Thoracic aorta (tissue), 2 donors: ENCODE measurements around the gene EZH1. TPM values are rescaled to one million over a fixed set of nuclear protein-coding genes. Genes with fewer than 3 reads are reported as not detected.
A peak's percentile ranks its signal among the peaks of the same experiment; 100 is the strongest.
"Not testable (repeated sequence)": the region's sequence is repeated elsewhere in the genome, so short reads cannot be mapped to it uniquely, and the experiment has no call there.

Experiments
- ATAC-seq: fragments of 150-250 bp; one replicate; pipeline ENCODE4 v1.8.0; 2017; ENCODE audit warnings: low read depth; ENCODE audit not compliant: insufficient number of reproducible peaks, low FRiP score
- DNase-seq: peaks from one replicate; pipeline ENCODE4 v3.0.0-alpha.2; 2020; ENCODE audit warnings: low spot score
- H3K27ac ChIP-seq, 2 donors: fragments of 200-600 bp; sonication (generic); 1 replicate in 1 of 2; 2 replicates in 1 of 2; pipeline ENCODE4 v1.5.1; 2016; ENCODE audit warnings: mild to moderate bottlenecking in 2 of 2, moderate library complexity in 2 of 2
- H3K27me3 ChIP-seq: fragments of 200-600 bp; sonication (generic); replicated peaks from 2 replicates; pipeline ENCODE4 v1.6.0; 2016; ENCODE audit warnings: mild to moderate bottlenecking; ENCODE audit not compliant: insufficient read depth
- H3K36me3 ChIP-seq: fragments of 200-600 bp; sonication (generic); one replicate; pipeline ENCODE4 v1.5.1; 2016
- H3K4me1 ChIP-seq, 2 donors: fragments of 200-600 bp; sonication (generic); 1 replicate in 1 of 2; 2 replicates in 1 of 2; pipeline versions ENCODE4 v1.5.1 to v1.6.0; 2016; ENCODE audit warnings: low read depth in 2 of 2, mild to moderate bottlenecking in 1 of 2; ENCODE audit not compliant: control insufficient read depth in 1 of 2
- H3K4me3 ChIP-seq: fragments of 200-600 bp; sonication (generic); 2 replicates; pipeline ENCODE4 v1.5.1; 2016; ENCODE audit warnings: mild to moderate bottlenecking
- H3K9me3 ChIP-seq: fragments of 200-600 bp; sonication (generic); 2 replicates; pipeline ENCODE4 v1.5.1; 2016
- CTCF ChIP-seq: fragments of 200-600 bp; sonication (generic); IDR thresholded peaks from one replicate; pipeline ENCODE4 v1.5.1; 2019; ENCODE audit warnings: antibody characterized with exemption
- total RNA-seq, 2 donors: library from RNA; depleted of rRNA; stranded (reverse); fragments of >200 nt; gene quantifications; one replicate each; pipeline versions ENCODE4 v1.1.0 to v1.2.3, GENCODE V29; 2016

The EZH1 gene
- total RNA-seq, 2 donors from 2014 or later = 66.3 to 75.2 TPM

- DNase-seq (no peak), ATAC-seq (no peak)
These were observed 73.8 kb downstream of the EZH1 start for GRCh38 chr17:42670789-42671657.

GRCh38 chr17:42669977-42670788 lies 74.7 kb downstream of the EZH1 start:
- no peak for TF ChIP-seq CTCF
- H3K9me3 ChIP-seq = no peaks in the 10 kb centered on the region
- H3K4me1 ChIP-seq = peaks cover 39 to 72% of the 10 kb centered on the region in 2 donors
- peak overlapping the region; percentile 29 for H3K4me3 ChIP-seq
- peaks cover 51% of the 10 kb centered on the region for H3K36me3 ChIP-seq
- no peaks in the 10 kb centered on the region for H3K27me3 ChIP-seq
- ATAC-seq (no peak), DNase-seq (no peak)
- H3K27ac ChIP-seq = peak overlapping the region; percentile 66 to 81

More at GRCh38 chr17:42670789-42671657, 73.8 kb downstream of the EZH1 start:
- no peak overlapping the region for H3K4me3 ChIP-seq
- no peak for TF ChIP-seq CTCF
- H3K4me1 ChIP-seq = peaks cover 42 to 65% of the 10 kb centered on the region in 2 donors
- no peaks in the 10 kb centered on the region for H3K27me3 ChIP-seq
- peaks cover 46% of the 10 kb centered on the region for H3K36me3 ChIP-seq
- no peaks in the 10 kb centered on the region for H3K9me3 ChIP-seq
- H3K27ac ChIP-seq = peak overlapping the region in 1 of 2 donors; percentile 73

GRCh38 chr17:42669705-42669976 lies 75.2 kb downstream of the EZH1 start:
- ATAC-seq = no peak
- Histone ChIP-seq H3K27ac (peak overlapping the region; percentile 66 to 81), H3K9me3 (no peaks in the 10 kb centered on the region), H3K36me3 (peaks cover 51% of the 10 kb centered on the region), H3K4me3 (no peak overlapping the region), H3K27me3 (no peaks in the 10 kb centered on the region), H3K4me1 (peaks cover 34 to 70% of the 10 kb centered on the region in 2 donors)
- TF ChIP-seq CTCF = no peak
- DNase-seq = no peak

DNA sequence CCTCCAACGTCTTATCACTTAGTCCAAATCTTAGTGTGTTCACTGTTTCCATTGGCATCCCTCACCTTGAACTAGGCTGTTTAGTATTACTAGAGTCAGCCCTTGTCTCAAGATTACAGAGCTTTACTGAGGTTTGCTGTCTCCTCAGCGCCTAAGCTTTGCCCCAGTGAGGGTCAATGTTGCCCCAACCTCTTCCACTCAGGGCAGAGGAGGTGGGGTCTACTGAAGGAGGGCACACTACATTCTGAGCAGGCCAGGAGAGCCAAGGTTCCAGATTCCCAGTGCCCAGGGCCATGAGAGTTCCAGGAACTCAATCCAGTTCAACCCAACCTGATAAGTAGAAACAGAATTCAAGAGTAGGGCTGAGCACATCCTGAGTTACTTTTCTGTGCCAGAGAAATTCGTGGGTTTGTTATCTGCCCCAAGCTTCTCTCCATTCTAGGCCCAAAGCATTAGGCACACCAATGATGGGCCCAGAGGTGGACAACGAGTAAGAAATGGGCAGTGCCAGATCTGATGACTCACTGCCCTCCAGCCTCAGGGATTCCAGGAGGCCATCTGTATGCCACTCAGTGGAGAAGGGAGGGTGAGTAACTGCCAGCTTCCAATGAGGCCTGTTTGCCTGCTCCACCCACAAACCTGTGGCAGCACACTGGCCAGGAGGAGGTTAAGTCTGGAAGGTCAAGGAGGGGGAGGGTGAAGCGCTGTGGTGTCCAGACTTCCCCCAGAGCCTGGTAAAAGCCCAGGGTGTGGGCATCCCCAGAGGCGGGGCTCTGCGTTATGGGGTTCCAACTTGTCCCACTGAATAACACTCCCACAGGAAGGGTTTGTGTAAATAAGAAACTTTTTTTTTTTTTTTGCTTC lies 77.5 kb downstream of the EZH1 start:
- H3K36me3 ChIP-seq = peaks cover 44% of the 10 kb centered on the region
- H3K4me1 ChIP-seq = peaks cover 18 to 46% of the 10 kb centered on the region in 2 donors
- DNase-seq = no peak

DNA sequence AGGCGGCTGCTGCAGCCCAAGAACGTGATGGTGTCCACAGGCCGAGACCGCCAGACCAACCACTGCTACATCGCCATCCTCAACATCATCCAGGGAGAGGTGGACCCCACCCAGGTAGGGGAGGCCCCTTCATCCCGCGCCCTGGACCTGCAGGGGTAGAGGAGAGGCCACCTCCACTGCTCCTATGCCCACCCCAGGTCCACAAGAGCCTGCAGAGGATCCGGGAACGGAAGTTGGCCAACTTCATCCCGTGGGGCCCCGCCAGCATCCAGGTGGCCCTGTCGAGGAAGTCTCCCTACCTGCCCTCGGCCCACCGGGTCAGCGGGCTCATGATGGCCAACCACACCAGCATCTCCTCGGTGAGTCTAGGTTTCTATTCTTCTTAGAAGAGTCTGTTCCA lies 78.7 kb downstream of the EZH1 start:
- H3K4me3 ChIP-seq, DNase-seq, H3K27me3 ChIP-seq, ATAC-seq, H3K9me3 ChIP-seq: not testable (repeated sequence)
- H3K4me1 ChIP-seq = peaks cover 18 to 48% of the 10 kb centered on the region in 2 donors
- peak overlapping the region; percentile 76 to 81 for H3K27ac ChIP-seq
- peaks cover 33% of the 10 kb centered on the region for H3K36me3 ChIP-seq

More for the DNA sequence above, 77.5 kb downstream of the EZH1 start:
- Histone ChIP-seq H3K4me3 (no peak overlapping the region), H3K27ac (peak overlapping the region; percentile 76 to 81), H3K9me3 (no peaks in the 10 kb centered on the region), H3K27me3 (no peaks in the 10 kb centered on the region)
- peak; percentile 76 for ATAC-seq
- no peak for TF ChIP-seq CTCF
